GM18526 (cell line): ENCODE measurements around the gene DDAH2.

Experiments used
- POLR2A ChIP-seq: IDR thresholded peaks from 3 replicates; pipeline ENCODE4 v1.6.1; 2011; ENCODE audit not compliant: insufficient read length; ENCODE audit errors: extremely low read depth

The DDAH2 gene

GRCh38 chr6:31727717-31728671 lies 1.1 kb downstream of the DDAH2 start:
- TF ChIP-seq POLR2A = no peak

- TF ChIP-seq POLR2A = no peak
Observed at GRCh38 chr6:31727034-31727716, 1.9 kb downstream of the DDAH2 start.

GRCh38 chr6:31725502-31726350 lies 3.4 kb downstream of the DDAH2 start:
- TF ChIP-seq POLR2A = no peak

- TF ChIP-seq POLR2A = no peak
Observed at GRCh38 chr6:31723980-31724691, 5.0 kb downstream of the DDAH2 start.

- TF ChIP-seq POLR2A = no peak
Observed at GRCh38 chr6:31723245-31723979, 5.7 kb downstream of the DDAH2 start, which contains the start of gene MPIG6B. MPIG6B (plus strand) TSS chr6:31723373; CDS start chr6:31723384, 11 bp downstream.

DNA sequence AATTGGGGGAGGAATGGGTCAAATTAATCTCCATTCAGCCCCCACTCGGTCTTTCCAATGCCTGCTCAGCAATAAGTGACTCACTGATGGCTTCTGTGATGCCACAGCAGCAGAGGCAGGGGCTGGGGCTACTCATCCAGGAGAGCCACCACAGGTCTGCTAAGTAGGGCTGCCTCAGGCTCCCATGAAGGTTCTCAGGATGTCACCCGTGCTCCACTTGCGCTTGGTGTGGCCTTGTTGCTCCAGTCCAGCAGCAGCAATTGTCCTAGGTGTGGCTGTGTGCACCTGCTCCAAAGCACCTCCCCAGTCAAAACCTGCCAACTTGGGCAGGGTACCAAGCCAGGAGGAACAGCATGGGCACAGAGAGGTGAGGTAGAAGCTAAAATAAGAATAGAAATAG lies 6.9 kb downstream of the DDAH2 start:
- TF ChIP-seq POLR2A = no peak

GRCh38 chr6:31721351-31722020 lies 7.6 kb downstream of the DDAH2 start, which contains the start of gene LY6G6C:
LY6G6C (minus strand) TSS chr6:31721746; CDS start chr6:31721679, 67 bp downstream.
- no peak for TF ChIP-seq POLR2A

- TF ChIP-seq POLR2A = no peak
Observed at GRCh38 chr6:31720196-31720770, 8.8 kb downstream of the DDAH2 start.

DNA sequence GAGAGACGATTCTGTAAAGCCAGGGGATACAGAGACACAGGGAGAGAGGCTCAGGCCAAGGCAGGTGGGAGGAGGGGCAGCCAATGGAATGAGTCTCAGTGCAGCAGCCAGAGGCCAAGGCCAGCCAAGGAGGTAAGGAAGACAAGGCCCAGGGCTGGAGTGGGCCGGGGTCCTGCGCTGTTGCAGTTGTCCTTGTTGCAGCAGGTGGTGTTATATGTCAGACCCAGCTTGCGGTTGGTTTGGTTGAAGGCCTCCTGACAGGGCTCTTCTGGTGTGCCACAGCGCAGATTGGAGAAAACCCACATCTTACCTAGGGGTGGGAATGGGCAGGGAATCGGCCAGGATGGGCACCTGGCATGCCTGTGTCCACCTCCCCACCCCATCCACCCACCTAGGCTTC lies 10.1 kb downstream of the DDAH2 start:
- no peak for TF ChIP-seq POLR2A

DNA sequence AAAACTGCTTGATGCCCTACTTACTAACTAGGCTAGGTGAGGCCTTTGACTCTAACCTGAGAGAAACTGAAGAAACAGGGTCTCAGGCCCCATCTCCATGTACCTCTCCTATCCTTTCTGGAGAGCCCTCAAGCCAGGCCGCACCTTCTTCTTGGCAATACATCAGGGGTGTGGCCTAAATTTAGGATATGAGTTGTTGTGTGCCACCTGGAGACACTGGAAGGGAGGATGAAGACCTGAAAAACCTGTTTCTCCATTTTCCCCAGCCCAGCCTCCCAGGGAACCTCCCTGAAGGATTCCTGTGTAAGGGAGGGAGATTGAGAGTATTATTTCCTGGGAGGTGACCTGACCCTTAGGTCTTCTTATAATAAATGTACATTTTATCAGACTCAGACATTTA lies 10.8 kb downstream of the DDAH2 start:
- no peak for TF ChIP-seq POLR2A

DNA sequence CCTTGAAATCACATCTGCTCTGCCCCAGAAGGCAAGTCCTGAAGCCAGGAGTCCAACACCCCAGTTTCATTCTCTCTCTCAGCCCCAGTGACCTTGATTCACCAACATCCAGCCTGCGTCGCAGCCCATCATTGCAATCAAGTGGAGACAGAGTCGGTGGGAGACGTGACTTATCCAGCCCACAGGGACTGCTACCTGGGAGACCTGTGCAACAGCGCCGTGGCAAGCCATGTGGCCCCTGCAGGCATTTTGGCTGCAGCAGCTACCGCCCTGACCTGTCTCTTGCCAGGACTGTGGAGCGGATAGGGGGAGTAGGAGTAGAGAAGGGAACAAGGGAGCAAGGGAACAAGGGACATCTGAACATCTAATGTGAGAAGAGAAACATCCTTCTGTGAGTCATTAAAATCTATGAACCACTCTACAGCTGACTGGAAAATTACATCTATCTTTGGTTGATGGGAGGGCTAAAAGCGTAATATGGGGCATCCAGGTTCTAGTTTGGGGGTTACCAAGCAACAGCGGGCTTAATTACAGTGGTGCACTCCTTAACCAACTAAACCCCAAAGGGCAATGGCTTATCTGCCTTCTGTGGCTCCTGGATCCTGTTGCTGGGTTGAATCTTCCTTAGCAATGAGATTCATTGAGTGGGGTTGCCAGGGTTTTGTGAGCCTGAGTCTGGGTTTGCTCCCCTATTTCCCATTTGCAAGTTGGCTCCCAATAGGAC lies 11.4 kb downstream of the DDAH2 start:
- TF ChIP-seq POLR2A = no peak
